ENCODE measurements around the gene SAMD11.

The SAMD11 gene

DNA sequence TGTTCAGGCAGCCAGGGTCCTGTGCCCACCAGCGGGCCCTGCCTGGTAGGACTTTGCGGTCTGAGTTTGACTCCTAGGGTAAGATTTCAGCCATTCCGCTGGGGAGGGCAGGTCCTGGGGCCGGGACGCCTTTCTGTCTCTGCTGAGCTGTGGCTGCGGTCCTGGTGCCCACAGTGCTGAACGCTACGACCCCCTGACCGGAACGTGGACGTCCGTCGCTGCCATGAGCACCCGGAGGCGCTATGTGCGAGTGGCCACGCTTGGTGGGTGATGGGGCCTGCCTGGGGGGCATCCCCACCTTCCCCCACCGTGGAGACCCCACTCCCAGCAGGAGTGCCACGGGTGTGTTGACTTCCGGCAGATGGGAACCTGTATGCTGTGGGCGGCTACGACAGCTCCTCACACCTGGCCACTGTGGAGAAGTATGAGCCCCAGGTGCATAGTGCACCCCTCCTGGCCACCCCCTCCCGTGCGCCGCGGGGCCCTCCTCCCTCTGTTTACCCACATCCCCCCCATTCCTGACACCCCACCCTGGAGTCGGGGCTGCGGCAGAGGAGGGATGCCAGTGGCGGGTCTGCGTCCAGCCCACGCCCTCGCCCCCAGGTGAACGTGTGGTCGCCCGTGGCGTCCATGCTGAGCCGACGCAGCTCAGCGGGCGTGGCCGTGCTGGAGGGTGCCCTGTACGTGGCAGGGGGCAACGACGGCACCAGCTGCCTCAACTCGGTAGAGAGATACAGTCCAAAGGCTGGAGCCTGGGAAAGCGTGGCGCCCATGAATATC, 40.2 kb downstream of the SAMD11 start:
- in situ Hi-C loops (cut with HindIII; ENCODE audit: low pct_unique_long_range_greater_than_20kb, low sequenced_read_pairs), result no loop called here
- DNase-seq (ENCODE audit: low read depth in 1 of 2, low spot score in 1 of 2), result no peak
- no peak for TF ChIP-seq JUND (IDR thresholded peaks at IDR 0.05; ENCODE audit: low read depth)

DNA sequence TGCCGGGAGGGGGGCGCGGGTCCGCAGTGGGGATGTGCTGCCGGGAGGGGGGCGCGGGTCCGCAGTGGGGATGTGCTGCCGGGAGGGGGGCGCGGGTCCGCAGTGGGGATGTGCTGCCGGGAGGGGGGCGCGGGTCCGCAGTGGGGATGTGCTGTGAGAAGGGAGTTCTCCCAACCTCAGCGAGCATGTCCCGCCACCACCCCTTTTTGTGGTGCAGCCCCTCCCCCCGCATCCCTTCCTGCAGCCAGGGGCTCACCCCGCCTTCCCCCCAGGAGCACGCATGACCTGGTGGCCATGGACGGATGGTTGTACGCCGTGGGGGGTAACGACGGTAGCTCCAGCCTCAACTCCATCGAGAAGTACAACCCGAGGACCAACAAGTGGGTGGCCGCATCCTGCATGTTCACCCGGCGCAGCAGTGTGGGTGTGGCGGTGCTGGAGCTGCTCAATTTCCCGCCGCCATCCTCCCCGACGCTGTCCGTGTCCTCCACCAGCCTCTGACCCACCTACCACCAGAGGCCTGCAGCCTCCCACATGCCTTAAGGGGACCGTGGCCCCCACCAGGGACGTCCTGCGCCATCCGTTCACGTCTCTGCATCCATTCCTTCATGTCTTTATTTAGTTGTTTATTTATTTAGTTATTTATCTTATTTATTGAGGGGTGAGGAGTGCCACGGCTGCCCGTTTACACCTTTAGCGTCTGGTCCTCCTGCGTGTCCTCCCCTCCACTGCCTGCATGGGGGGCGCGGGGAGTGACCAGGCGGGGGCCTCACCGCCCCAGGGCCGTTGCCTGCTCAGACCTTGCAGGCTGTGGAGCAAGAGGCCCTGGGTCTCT, 41.2 kb downstream of the SAMD11 start:
- no peak for TF ChIP-seq JUND (IDR thresholded peaks at IDR 0.05; ENCODE audit: low read depth)
- in situ Hi-C loops (cut with HindIII; ENCODE audit: low pct_unique_long_range_greater_than_20kb, low sequenced_read_pairs), result no loop called here
- DNase-seq (ENCODE audit: low read depth in 1 of 2, low spot score in 1 of 2), result no peak

DNA sequence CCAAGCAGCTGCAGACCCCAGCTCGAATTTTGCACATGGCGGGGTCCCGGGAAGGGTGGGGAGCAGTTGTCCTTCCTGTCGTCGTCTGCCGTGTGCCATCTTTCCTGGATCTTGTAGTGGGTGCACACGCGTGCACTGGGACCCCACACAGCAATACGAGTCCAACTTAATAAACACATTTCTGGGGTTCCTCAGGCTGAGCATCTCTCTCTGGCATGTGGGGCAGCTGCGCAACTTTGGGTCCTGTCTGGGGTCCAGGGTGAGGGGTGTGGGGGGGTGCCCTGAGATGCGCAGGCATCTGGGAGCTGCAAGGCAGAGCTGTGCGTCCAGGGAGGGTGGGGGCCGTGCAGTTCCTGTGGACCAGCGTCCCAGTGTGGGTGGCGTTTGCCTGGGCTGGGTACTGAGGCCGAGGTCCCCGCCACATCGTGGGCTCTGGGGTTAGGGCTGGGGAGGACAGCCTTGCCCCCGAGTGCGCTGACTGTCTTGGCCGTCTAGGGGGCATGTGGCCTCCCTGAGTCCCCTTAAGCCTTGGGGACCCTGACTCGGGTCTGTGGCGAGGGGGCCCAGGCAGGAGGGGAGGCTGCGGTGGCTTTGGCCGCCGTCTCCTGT, 41.9 kb downstream of the SAMD11 start:
- TF ChIP-seq JUND (IDR thresholded peaks at IDR 0.05; ENCODE audit: low read depth), result no peak
- no peak for DNase-seq (ENCODE audit: low read depth in 1 of 2, low spot score in 1 of 2)
- in situ Hi-C loops (cut with HindIII; ENCODE audit: low pct_unique_long_range_greater_than_20kb, low sequenced_read_pairs), result no loop called here

DNA sequence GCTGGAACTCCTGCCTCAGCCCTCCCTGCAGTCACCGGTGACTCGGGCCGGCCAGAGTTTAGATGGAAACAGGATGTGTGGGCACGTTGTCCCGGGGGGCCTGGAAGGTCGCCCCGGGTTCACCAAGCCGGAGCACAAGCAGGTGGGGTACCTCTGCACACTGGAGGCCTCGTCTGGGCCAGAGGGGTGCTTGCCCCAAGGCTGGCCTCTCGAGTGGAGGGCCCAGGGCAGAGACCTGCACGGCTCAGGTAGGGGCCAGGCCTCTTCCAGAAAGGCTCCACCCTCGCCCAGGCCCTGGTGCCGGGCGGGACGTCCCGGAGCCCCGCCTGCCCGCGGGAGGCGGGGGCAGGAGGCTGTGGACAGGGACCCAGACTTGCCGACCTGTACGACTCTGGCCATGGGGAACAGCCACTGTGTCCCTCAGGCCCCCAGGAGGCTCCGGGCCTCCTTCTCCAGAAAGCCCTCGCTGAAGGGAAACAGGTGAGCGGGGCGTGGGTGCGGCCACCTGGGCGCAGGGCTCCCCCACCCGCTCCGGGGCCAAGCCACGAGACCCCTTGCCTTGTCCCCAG, 42.5 kb downstream of the SAMD11 start, which contains the start of gene PLEKHN1:
PLEKHN1 (plus strand) TSS at position 348 of the 569 bp plus-strand sequence; CDS start at position 398, 50 bp downstream.
- TF ChIP-seq JUND (IDR thresholded peaks at IDR 0.05; ENCODE audit: low read depth), result no peak
- in situ Hi-C loops (cut with HindIII; ENCODE audit: low pct_unique_long_range_greater_than_20kb, low sequenced_read_pairs), result no loop called here
- DNase-seq (ENCODE audit: low read depth in 1 of 2, low spot score in 1 of 2), result peak; percentile 75 to 90

DNA sequence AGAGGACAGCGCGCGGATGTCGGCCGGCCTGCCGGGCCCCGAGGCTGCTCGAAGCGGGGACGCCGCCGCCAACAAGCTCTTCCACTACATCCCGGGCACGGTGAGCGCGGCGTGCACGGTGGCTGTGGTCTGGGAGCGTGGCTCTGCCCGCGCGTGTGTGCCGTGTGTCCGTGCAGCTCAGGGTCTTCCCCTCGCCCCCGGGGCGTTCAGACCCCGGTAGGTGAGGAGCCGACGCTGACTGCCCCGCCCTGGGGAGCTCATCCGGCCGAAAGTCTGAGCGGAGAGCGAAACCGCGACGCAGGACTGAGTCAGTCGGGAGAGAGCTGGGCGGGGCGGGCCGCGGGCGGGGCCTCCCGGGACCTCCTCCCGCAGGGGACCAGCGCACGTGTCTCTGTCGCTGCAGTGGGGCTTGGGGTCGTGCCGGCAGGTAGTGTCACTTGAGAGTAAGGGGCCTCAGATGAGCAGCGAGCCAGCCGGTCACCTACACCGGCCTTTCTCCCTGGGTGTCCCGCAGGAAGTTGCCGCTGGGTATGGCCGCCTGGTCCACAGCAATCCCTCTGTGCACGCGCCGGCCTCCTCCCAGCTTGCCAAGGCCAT, 43.1 kb downstream of the SAMD11 start:
- peak; percentile 66 to 68 for DNase-seq (ENCODE audit: low read depth in 1 of 2, low spot score in 1 of 2)
- TF ChIP-seq JUND (IDR thresholded peaks at IDR 0.05; ENCODE audit: low read depth), result no peak
- in situ Hi-C loops (cut with HindIII; ENCODE audit: low pct_unique_long_range_greater_than_20kb, low sequenced_read_pairs), result no loop called here

DNA sequence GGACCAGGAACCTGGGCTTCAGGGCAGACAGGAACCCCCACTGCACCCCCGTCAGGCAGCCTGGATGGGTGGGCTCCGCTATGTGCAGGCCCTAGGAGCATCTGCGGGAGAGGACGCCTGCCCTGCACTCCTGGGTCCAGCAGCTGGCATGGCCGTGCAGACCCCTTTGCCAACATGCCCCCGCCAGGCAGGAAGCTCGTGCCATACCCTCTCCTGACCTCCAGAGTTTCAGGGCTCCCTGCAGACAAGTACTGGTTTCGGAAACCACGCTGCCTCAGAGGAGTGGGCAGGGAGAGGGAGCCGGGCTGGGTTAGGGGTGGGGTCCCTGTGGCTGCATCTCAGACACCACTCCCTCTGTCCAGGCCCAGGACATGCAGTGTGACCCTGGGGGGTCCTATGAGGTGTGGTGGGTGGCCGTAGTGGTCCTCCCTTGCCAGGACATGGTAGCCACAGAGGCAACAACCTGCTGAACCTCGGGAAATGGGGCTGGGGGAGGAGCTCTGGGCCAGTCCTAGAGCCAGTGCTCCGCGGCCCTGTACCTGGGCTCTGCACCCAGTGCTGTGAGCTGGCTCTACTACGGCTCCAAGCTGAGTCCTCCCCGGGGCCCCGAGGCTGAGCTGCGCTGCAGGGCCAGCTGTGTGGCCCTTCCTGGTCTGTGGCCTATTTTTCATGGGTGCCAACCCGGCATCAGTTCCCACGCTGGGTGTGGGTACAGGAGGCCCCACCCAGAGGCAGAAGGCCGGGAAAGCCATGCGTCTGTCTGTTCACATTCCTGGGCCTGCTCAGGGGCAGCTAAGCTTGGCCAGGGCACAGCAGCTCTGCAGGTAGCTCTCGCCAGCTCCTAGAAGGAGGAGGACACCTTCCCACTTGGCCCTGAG, 44.0 kb downstream of the SAMD11 start:
- no peak for DNase-seq (ENCODE audit: low read depth in 1 of 2, low spot score in 1 of 2)
- in situ Hi-C loops (cut with HindIII; ENCODE audit: low pct_unique_long_range_greater_than_20kb, low sequenced_read_pairs), result no loop called here

DNA sequence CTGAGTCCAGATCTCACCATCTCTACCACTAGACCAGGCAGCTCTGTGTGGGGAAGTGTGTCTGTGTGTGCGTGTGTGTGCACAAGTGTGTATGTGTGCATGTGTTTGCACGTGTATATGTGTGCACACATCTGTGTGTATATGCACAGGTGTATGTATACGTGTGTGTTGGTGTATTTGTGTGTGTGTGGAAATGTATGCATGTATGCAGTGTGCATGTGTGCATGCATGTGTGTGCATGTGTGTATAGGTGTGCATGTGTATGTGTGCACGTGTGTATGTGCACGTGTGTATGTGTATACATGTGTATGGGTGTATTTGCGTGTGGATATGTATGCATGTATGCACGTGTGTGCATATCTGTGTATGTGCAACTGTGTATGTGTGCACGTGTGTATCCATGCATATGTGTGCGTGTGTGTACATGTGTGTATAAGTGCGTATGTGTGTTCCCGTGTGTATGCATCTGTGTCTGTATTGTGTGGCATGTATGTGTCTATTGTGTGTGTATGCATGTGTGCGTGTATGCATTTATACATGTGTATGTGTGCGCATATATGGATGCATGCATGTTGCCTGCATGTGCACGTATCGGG, 45.6 kb downstream of the SAMD11 start:
- no peak for TF ChIP-seq JUND (IDR thresholded peaks at IDR 0.05; ENCODE audit: low read depth)
- in situ Hi-C loops (cut with HindIII; ENCODE audit: low pct_unique_long_range_greater_than_20kb, low sequenced_read_pairs), result no loop called here
- DNase-seq (ENCODE audit: low read depth in 1 of 2, low spot score in 1 of 2), result no peak

More for the DNA sequence above, 44.0 kb downstream of the SAMD11 start:
- TF ChIP-seq JUND (IDR thresholded peaks at IDR 0.05; ENCODE audit: low read depth), result no peak

DNA sequence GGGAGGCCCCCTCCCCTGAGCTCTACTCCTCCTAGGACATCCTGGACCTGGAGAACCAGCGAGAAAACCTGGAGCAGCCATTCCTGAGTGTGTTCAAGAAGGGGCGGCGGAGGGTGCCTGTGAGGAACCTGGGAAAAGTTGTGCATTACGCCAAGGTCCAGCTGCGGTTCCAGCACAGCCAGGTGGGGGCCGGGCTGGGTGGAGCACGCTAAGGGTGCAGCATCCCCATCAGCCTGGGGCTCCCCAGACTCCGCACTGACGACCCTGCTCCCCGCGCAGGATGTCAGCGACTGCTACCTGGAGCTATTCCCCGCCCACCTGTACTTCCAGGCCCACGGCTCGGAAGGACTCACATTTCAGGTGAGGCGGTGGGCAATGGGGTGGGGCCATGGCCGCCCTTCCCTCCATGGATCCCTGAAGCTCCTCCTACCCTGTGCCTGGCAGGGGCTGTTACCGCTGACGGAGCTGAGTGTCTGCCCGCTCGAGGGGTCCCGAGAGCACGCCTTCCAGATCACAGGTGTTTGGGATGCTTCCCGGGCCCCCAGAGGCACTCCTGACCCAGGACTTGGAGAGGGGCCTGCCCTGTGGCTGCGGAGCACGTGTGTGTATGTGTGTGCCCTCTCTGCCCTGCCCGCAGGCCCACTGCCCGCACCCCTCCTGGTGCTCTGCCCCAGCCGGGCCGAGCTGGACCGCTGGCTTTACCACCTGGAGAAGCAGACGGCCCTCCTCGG, 46.7 kb downstream of the SAMD11 start:
- no peak for TF ChIP-seq JUND (IDR thresholded peaks at IDR 0.05; ENCODE audit: low read depth)
- DNase-seq (ENCODE audit: low read depth in 1 of 2, low spot score in 1 of 2), result no peak
- in situ Hi-C loops (cut with HindIII; ENCODE audit: low pct_unique_long_range_greater_than_20kb, low sequenced_read_pairs), result no loop called here

DNA sequence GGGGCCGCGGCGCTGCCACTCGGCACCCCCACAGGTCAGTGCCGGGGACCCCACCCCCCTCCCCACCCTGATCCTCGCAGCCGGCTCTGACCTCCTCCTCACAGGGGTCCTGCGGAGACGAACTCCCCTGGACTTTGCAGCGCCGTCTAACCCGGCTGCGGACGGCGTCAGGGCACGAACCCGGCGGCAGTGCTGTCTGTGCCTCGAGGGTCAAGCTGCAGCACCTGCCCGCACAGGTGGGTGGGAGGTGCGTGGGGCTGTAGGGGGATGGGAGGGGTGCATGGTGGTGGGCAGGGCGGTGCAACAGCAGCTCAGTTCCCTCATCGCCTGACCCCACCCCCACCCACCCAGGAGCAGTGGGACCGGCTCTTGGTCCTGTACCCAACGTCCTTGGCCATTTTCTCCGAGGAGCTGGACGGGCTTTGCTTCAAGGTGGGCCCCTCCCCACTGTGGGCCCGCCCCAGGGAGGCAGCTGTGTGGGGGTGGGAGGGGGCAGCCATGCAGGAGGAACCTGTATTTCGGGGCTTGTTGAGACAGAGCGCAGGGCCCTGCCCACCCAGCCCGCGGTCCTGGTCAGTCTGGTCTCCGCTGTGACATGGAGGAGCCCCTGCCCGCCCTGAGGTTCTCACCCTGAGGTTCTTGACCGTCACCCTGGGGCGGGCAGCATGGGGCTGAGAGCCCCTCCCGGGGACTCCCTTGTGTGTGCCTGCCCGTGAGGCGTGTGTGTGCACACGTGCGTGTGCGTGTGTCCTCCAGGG, 47.4 kb downstream of the SAMD11 start:
- in situ Hi-C loops (cut with HindIII; ENCODE audit: low pct_unique_long_range_greater_than_20kb, low sequenced_read_pairs), result no loop called here
- no peak for TF ChIP-seq JUND (IDR thresholded peaks at IDR 0.05; ENCODE audit: low read depth)
- DNase-seq (ENCODE audit: low read depth in 1 of 2, low spot score in 1 of 2), result no peak
